CD4-positive, alpha-beta T cell treated with Interleukin-15 for 1 hour (primary cell): ENCODE results near the gene SUDS3.

Experiments used
- DNase-seq: peaks from one replicate; pipeline ENCODE4 v3.0.0-alpha.2; 2020

SUDS3 gene

GRCh38 chr12:118357257-118358007 is 18.9 kb upstream of the SUDS3 start:
- DNase-seq = peak; percentile 60

- DNase-seq = no peak
Measured at GRCh38 chr12:118358008-118358359, 18.4 kb upstream of the SUDS3 start.

GRCh38 chr12:118358612-118359540 is 17.5 kb upstream of the SUDS3 start:
- DNase-seq = no peak

GRCh38 chr12:118359541-118359915 is 16.8 kb upstream of the SUDS3 start:
- peak; percentile 29 for DNase-seq

- no peak for DNase-seq
Measured at GRCh38 chr12:118361092-118361404, 15.3 kb upstream of the SUDS3 start.

- no peak for DNase-seq
Measured at GRCh38 chr12:118361889-118362288, 14.5 kb upstream of the SUDS3 start.

GRCh38 chr12:118368821-118369220 is 7.5 kb upstream of the SUDS3 start:
- no peak for DNase-seq

- DNase-seq = no peak
Measured at GRCh38 chr12:118370601-118371000, 5.8 kb upstream of the SUDS3 start.

GRCh38 chr12:118371321-118372282 is 4.8 kb upstream of the SUDS3 start:
- DNase-seq = no peak

GRCh38 chr12:118372541-118373495 is 3.5 kb upstream of the SUDS3 start, which contains the start of gene TAOK3:
Gene TAOK3, minus strand, starts transcription at chr12:118372907. Its CDS starts 117,340 bp downstream, at chr12:118255567.
- DNase-seq = peak; percentile 99

GRCh38 chr12:118373616-118374015 is 2.7 kb upstream of the SUDS3 start:
- DNase-seq = no peak

GRCh38 chr12:118374126-118374725 is 2.1 kb upstream of the SUDS3 start:
- DNase-seq = no peak

GRCh38 chr12:118374909-118375308 is 1.4 kb upstream of the SUDS3 start:
- no peak for DNase-seq

GRCh38 chr12:118375348-118375747 is 1.0 kb upstream of the SUDS3 start:
- DNase-seq = no peak

- DNase-seq = no peak
Measured at GRCh38 chr12:118377021-118377883, 897 bp downstream of the SUDS3 start.

GRCh38 chr12:118377884-118378470 is 1.6 kb downstream of the SUDS3 start:
- peak; percentile 66 for DNase-seq

- DNase-seq = no peak
Measured at GRCh38 chr12:118391424-118391823, 15.1 kb downstream of the SUDS3 start.

- DNase-seq = no peak
Measured at GRCh38 chr12:118391836-118392235, 15.5 kb downstream of the SUDS3 start.

GRCh38 chr12:118397708-118398440 is 21.5 kb downstream of the SUDS3 start:
- no peak for DNase-seq
